Osteoblast (primary cell): ENCODE data around the gene SH3RF3. TPM values are rescaled to one million over a fixed set of nuclear protein-coding genes. Genes with fewer than 3 reads are reported as not detected.
A peak's percentile ranks its signal among the peaks of the same experiment; 100 is the strongest.

Experiments
- DNase-seq: peaks from one replicate; pipeline ENCODE4 v3.0.0; 2011; ENCODE audit warnings: low spot score, mixed read lengths; ENCODE audit not compliant: insufficient read length; ENCODE audit errors: missing footprints
- H2AFZ ChIP-seq: 2 replicates; pipeline ENCODE4 v1.6.0; 2011; ENCODE audit warnings: mild to moderate bottlenecking, low read length
- H3K27ac ChIP-seq: 2 replicates; pipeline ENCODE4 v1.5.1; 2011; ENCODE audit warnings: mild to moderate bottlenecking, low read depth, low read length, moderate library complexity
- H3K27me3 ChIP-seq: 2 replicates; pipeline ENCODE4 v1.6.0; 2012; ENCODE audit warnings: mild to moderate bottlenecking, control low read depth, inconsistent platforms, low read length, moderate library complexity; ENCODE audit not compliant: insufficient read depth
- H3K36me3 ChIP-seq: 2 replicates; pipeline ENCODE4 v1.5.1; 2011; ENCODE audit warnings: mild to moderate bottlenecking, low read length, control low read depth, moderate library complexity; ENCODE audit not compliant: insufficient read depth
- H3K4me1 ChIP-seq: 2 replicates; pipeline ENCODE4 v1.5.1; 2011; ENCODE audit warnings: mild to moderate bottlenecking, low read length, control low read depth, moderate library complexity; ENCODE audit not compliant: insufficient read depth
- H3K4me2 ChIP-seq: 2 replicates; pipeline ENCODE4 v1.6.0; 2011; ENCODE audit warnings: mild to moderate bottlenecking, low read length; ENCODE audit not compliant: insufficient read depth
- H3K4me3 ChIP-seq: fragments of 200-600 bp; sonication (generic); 3 replicates; pipeline ENCODE4 v1.5.1; 2012; ENCODE audit warnings: mild to moderate bottlenecking, low read length, inconsistent platforms; ENCODE audit not compliant: insufficient read depth
- H3K79me2 ChIP-seq: 2 replicates; pipeline ENCODE4 v1.6.0; 2012; ENCODE audit warnings: mild to moderate bottlenecking, low read length, control low read depth, inconsistent platforms; ENCODE audit not compliant: insufficient read depth
- H3K9me3 ChIP-seq: 2 replicates; pipeline ENCODE4 v1.5.1; 2011; ENCODE audit warnings: low read depth, low read length, control low read depth
- H4K20me1 ChIP-seq: 2 replicates; pipeline ENCODE4 v1.6.0; 2012; ENCODE audit warnings: mild to moderate bottlenecking, low read length, control low read depth; ENCODE audit not compliant: insufficient read depth
- CTCF ChIP-seq: IDR thresholded peaks from 2 replicates; pipeline ENCODE4 v1.5.1; 2011; ENCODE audit warnings: mild to moderate bottlenecking, low read depth, low read length, moderate library complexity; ENCODE audit errors: extremely low read depth
- total RNA-seq: library from RNA; depleted of rRNA; stranded (reverse); fragments of >200 nt; gene quantifications from 2 replicates; pipeline ENCODE4 v1.2.3, GENCODE V29; 2012

The SH3RF3 gene
- total RNA-seq, 1 donor: 14.8 TPM

GRCh38 chr2:109463236-109463635 is 334.2 kb downstream of the SH3RF3 start:
- Histone ChIP-seq H3K9me3 (no peaks in the 10 kb centered on the region), H2AFZ (no peak overlapping the region), H4K20me1 (no peaks in the 10 kb centered on the region), H3K79me2 (no peaks in the 10 kb centered on the region), H3K27ac (no peak overlapping the region), H3K27me3 (no peaks in the 10 kb centered on the region), H3K4me2 (no peak overlapping the region), H3K4me1 (peaks cover 23% of the 10 kb centered on the region), H3K4me3 (no peak overlapping the region), H3K36me3 (no peaks in the 10 kb centered on the region)
- no peak for TF ChIP-seq CTCF
- DNase-seq: no peak

GRCh38 chr2:109463891-109464290 is 334.9 kb downstream of the SH3RF3 start:
- Histone ChIP-seq H3K79me2 (no peaks in the 10 kb centered on the region), H3K36me3 (no peaks in the 10 kb centered on the region)
- no peak for TF ChIP-seq CTCF

GRCh38 chr2:109466674-109467575 is 337.9 kb downstream of the SH3RF3 start:
- no peak overlapping the region for H3K4me3 ChIP-seq
- H3K4me2 ChIP-seq: peak overlapping the region; percentile 26
- no peaks in the 10 kb centered on the region for H3K27me3 ChIP-seq
- no peaks in the 10 kb centered on the region for H3K36me3 ChIP-seq
- no peaks in the 10 kb centered on the region for H4K20me1 ChIP-seq
- H3K9me3 ChIP-seq: no peaks in the 10 kb centered on the region
- no peak for TF ChIP-seq CTCF
- peak overlapping the region; percentile 2 for H3K27ac ChIP-seq
- peak; percentile 93 for DNase-seq
- no peak overlapping the region for H2AFZ ChIP-seq
- peaks cover 24% of the 10 kb centered on the region for H3K4me1 ChIP-seq
- H3K79me2 ChIP-seq: no peaks in the 10 kb centered on the region

More at GRCh38 chr2:109463891-109464290, 334.9 kb downstream of the SH3RF3 start:
- Histone ChIP-seq H3K9me3 (no peaks in the 10 kb centered on the region), H3K27ac (no peak overlapping the region), H4K20me1 (no peaks in the 10 kb centered on the region), H3K4me1 (peaks cover 23% of the 10 kb centered on the region), H3K4me2 (no peak overlapping the region), H3K27me3 (no peaks in the 10 kb centered on the region), H3K4me3 (no peak overlapping the region), H2AFZ (no peak overlapping the region)
- DNase-seq: no peak

- Histone ChIP-seq H3K27me3 (no peaks in the 10 kb centered on the region), H3K4me1 (peaks cover 24% of the 10 kb centered on the region), H3K36me3 (no peaks in the 10 kb centered on the region), H3K9me3 (no peaks in the 10 kb centered on the region), H3K79me2 (no peaks in the 10 kb centered on the region), H3K4me2 (no peak overlapping the region), H2AFZ (no peak overlapping the region), H3K27ac (no peak overlapping the region), H4K20me1 (no peaks in the 10 kb centered on the region), H3K4me3 (no peak overlapping the region)
- DNase-seq: no peak
- TF ChIP-seq CTCF: no peak
Measured at GRCh38 chr2:109467701-109468100, 338.7 kb downstream of the SH3RF3 start.
